DMS114 treated with DMSO at 0.1 percent for 48 hours (cell line): ENCODE results near the gene TPPP2.
A peak's percentile ranks its signal among the peaks of the same experiment; 100 is the strongest.

Experiments
- DNase-seq: peaks from one replicate; lab custom pipeline; 2025; ENCODE audit not compliant: unreplicated experiment; lab: John Stamatoyannopoulos, UW

Gene TPPP2

DNA sequence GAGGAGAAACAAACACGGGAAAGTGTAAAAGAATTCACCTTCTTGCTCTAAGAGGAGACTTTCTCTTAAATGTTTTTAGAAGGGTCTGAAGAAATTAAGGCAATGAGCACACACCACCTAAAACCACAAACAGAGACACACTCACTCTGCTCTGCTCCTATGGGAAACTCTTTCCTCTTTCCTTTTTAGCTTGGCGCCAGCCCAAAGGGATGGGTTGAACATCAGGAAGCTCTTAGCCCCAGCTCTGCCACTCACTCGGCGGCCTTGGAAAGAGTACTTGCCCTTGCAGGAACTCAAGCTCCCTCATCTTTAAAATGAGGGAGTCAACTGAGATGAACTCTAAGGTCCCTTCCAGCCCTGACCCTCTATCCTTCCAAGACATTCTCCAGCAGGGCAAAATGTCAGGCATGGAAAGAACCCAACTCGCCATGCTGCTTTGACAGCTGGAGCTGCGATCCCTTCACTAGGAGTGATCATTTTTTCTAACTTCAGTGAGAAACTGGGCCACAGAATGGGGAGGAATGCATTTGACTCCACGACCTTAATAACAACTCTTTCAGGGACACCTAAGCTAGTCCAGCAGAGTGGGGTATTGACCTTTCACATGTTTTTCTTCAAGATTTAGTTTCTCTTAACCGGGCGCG, 26.6 kb downstream of the TPPP2 start:
- DNase-seq = no peak

DNA sequence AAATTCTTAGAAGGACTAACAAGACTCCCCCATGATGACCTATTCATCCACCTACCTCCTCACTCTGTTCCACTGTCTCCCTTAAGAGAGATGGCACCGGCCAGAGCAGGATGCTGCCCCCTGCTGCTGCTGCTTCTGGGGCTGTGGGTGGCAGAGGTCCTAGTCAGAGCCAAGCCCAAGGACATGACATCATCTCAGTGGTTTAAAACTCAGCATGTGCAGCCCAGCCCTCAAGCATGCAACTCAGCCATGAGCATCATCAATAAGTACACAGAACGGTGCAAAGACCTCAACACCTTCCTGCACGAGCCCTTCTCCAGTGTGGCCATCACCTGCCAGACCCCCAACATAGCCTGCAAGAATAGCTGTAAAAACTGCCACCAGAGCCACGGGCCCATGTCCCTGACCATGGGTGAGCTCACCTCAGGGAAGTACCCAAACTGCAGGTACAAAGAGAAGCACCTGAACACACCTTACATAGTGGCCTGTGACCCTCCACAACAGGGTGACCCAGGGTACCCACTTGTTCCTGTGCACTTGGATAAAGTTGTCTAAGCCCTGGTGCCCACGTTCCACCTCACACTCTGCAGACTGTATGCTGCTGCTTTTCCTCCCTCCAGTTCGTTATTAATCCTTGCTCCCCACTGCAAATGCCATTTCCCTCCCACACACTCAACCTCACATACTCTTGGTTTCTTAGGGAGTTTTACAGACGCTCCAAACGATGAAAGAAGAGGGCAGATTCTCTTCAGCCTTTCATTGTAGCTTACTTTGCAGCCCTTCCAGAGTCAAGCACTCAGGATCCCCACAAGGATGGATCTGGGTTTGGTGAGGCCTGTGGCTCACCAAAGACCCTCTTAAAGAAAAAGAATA, 28.0 kb downstream of the TPPP2 start, which contains the start of gene RNASE8:
Gene RNASE8, plus strand, starts transcription at position 20 of the 873 bp plus-strand sequence. Its CDS starts 71 bp downstream, at position 91.
- DNase-seq = no peak

DNA sequence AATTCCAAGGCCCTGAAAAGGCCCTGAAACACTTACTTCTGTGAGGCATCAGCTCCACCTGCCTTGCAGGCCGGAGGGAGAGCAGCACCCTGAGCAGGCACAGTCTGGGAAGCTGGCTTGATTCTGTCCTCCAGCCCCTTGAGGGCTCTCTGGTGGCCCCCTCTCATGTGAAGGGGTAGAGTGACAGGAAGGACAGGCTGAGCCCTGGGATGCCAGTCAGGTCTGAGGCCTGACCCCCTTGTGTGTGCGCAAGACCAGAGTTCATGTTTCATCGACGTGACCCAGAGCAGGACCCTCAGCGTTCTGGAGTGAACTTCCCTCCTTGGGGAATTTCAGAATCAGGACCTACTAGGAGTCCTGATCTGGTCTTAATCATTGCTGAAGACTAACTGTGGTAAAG, 28.9 kb downstream of the TPPP2 start:
- no peak for DNase-seq

DNA sequence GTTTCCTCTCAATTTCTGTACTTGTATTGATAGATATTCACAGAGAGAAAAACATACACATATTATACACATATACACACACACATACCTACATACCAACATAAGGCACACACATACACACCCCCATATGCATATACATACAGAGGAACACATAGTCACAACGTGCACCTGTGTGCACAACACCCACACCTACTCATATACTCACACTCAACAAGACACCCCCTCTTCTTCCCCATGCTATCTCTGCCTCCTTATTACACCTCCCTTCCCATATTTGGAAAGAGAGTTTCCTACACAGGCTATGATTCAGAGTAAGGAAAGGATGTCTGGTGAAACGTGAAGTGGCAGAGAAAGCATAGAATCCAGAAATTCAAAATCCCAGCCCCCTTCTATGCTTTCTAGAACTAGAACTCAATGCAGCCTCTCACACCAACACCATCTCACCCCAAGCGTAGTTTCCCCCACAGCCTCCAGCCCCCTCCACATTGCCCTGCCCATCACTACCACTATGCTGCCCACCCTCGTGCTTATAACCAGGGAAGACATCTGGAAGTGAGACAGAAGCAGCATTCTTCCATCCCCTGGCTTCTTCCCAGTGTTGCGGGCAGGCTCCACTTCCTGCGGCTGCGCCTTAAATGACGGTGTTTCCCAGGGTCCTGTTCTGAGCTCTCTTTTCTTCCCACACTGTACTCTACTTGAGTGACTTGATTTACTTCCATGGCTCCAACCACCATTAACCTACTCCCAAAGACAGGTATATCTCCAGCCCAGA, 30.0 kb downstream of the TPPP2 start:
- DNase-seq = no peak

DNA sequence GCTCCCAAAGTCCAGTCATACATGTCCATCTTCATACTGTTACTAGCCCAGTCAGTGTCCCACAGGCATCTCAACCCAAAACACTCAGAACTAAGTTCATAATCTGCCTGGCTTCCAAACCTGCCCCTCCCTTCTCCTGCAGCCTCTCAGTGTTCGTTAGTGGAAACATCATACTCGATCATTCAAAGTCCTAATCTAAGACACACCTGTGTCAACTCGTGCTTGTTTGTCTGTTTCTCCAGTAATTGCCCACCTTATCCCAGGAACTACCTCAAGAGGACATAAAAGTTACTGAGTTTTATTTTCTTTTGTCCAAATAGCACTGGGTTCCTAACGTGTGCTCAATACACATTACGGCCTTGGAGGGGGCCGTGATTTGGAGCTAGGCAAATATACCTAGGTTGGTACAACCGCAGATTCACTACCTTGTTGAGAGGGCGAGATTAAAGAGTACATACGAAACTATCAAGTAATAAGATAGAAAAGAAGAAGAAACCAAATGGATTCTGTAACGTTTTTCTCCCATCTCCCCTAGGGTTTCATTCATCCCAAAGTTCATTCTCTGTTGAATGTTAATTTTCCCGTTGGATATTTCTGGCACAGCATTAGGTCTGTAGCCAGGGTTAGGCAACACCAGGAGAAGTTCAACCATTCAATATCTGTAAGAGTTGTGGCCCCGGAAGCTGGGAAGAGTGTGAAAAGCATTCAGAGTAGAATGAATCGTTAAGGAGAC, 30.8 kb downstream of the TPPP2 start:
- no peak for DNase-seq

DNA sequence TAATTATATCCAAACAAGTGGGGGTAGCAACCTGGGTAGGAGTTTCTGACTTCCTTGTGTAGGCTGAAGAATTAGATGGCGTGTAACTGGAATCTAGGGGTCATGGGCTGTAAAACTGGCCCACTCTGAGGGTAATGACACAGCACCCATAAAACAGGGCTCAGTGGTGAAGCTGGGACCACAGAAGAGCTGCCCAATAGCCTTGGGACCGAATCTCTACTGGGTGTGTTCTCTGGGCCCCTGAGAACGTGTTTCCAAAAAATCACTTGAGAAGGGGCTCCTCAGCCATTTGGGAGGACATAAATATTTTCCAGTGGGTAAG, 31.3 kb downstream of the TPPP2 start:
- DNase-seq = no peak

DNA sequence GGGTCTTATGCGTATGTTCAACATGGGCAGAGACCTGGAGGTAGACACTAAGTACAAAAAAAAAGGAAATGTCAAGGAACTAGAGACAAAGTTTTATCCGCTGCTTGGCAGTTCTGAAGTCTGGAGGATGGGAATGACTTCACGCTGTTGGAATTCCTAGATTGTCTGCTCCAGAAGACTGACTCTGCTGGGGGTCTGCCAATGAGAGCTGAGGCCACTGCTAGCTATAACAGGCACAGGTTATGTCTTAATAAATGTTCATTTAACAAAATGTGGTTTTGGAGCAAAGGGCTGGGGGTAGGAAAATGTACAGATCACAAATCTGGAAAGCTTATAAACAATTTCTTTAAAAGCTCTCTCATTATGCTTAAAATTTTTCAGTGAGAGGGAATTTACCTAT, 33.5 kb downstream of the TPPP2 start:
- DNase-seq = no peak

DNA sequence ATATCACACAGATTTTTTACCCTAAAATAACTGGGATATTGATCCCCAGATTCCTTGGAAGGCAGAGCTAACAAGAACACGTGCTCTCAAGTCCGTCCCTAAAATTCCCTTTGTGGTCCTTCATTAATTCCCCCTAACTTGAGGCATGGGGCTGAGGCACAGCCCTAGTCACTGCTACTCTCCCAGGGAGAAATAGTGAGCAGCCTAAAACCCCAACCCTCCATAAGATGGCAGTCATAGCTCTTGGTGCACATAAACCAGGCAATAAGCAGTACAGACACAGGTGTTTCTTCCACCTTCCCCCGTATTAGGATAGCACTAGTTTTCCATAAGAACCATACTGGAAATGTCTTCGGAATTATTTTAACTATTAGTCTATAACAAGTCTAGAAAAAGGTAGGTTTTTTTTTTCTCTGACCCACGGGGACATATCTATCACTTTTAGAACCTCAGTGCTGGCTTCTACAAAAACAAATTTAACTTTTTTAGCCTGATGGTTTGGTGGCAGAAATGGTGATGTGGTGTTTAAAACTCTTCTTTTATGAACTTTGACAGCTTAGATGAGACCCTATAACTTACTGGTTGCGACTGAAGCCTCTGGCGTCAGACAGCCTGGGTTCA, 37.0 kb downstream of the TPPP2 start:
- peak; percentile 14 for DNase-seq

DNA sequence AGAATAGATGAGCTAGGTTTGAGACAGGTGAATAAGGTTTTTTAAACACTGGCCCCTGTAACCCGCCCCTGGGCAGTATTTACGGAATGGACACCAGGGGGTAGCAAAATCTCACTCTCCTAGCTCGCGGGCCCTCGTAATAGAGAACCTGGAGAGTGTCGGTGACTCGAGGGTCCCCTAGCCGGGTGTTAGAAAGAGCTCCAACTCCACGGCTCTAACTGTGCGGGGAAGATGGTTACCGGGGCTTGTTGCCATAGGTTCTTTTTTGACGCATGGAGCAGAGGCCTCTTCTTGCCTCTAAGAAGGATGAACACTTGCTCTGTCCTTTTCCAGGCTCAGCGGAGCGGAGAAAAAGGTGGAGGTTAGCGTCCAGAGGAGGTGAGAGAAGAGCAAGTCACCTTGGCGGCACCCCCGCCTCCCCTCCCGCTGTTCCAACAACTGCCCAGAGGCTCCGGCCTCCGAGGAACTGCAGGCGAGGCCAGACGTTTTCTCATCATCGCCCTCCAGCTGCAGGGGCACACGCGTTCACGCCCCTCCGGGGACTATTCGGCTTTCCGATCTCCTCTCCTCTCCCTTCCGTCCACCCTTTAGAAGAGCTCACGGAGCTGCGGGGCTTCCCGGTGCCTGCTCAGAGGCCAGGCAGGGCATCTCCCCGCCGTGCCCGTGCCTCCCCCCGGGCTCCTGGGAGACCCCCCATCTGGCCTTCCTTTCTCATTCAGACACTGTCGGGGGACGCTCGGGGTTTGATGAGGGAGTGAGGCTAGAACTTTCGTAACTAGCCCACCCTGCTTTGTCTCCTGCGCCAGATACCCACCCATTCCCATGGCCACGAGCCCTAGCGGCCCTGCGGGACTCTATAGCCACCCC, 38.7 kb downstream of the TPPP2 start:
- peak; percentile 45 for DNase-seq

DNA sequence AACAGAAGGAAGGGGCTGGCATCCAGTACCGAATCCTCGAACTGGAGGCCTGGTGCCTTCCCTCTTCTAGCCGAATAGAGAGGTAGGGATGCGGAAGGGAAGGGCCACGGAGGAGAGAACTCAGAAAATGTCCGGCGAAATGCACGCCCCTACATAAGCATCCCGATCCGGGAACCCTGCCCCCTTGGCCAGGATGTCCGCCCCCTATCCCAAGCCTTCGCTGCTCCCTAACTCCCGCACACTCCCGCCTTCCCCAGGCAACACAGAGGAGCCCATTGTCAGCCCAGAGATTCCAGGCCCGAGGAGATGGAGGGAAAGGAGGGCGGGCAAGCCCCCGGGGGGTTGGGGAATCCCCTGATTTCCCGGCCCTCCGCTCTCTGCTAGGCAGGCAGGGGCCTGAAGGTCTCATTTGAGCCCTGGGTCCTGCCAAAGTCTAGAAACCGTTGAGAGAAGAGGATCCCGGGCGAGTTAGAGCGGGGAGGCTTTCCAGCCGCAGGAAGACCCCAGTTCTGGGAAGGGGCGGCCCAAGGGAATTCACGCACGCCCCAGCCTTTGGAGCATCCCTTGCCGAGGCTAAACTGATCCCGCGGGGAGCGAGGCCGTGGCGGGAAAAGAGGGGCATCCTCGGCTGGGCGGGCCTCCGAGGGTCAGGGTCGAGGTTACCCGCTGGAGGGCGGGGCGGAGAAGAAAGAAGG, 39.5 kb downstream of the TPPP2 start:
- no peak for DNase-seq

DNA sequence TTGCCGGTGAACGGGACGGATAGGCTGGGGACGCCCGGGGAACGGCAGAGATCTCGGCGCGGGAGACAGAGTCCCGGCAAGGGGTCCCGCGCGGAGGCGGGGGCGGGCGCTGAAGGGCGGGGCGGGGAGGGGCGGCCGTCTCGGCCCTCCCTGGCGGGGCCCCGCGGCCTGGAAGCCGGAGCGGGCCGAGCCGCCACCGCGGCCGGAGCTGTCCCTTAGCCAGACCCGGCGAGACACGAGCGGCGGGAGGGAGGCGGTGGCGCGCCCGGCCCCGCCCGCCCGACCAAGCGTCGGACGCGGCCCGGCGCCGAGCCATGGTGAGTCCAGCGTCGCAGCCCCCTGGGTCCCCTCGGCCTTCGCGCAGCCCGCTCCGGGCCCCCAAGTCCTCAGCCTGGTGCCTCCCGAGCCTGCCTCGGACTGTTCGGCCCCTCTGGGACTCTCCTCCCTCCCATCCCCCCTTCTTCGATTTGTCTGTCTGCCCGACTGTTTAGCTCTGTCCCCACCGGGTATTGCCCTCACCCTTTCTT, 40.1 kb downstream of the TPPP2 start, which contains the start of gene ARHGEF40:
Gene ARHGEF40, plus strand, starts transcription at position 222 of the 527 bp plus-strand sequence. Its CDS starts 93 bp downstream, at position 315.
- DNase-seq = no peak

DNA sequence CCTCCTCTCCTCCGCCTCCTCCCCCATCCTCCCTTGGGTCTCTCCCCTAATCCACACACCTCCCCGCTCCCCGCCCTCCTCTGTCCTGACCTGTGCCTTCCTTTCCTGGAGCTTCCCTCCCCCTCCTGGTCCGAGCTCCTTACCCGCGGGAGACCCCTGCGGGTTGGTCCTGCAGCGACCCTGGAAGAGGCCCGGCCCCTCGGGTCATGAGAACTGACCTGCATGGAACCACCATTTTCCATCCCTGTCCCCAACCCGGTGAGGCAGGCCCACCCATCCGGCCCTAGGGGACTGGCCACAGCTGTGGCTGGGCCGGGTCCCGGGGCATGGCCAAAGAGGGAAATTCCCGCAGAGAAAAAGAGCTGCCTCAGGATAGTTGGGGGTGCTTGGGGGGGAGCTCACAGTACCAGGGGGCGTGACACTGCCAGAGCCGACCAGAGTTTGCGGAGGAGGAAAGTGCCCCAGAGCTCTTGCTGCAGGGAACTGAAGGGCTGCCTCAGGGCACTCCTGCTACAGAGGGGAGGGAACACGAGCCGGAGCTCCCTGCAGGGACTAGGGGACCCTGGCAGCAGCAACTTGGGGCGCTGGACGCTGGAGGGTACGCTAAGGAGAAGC, 40.7 kb downstream of the TPPP2 start:
- peak; percentile 9 for DNase-seq

DNA sequence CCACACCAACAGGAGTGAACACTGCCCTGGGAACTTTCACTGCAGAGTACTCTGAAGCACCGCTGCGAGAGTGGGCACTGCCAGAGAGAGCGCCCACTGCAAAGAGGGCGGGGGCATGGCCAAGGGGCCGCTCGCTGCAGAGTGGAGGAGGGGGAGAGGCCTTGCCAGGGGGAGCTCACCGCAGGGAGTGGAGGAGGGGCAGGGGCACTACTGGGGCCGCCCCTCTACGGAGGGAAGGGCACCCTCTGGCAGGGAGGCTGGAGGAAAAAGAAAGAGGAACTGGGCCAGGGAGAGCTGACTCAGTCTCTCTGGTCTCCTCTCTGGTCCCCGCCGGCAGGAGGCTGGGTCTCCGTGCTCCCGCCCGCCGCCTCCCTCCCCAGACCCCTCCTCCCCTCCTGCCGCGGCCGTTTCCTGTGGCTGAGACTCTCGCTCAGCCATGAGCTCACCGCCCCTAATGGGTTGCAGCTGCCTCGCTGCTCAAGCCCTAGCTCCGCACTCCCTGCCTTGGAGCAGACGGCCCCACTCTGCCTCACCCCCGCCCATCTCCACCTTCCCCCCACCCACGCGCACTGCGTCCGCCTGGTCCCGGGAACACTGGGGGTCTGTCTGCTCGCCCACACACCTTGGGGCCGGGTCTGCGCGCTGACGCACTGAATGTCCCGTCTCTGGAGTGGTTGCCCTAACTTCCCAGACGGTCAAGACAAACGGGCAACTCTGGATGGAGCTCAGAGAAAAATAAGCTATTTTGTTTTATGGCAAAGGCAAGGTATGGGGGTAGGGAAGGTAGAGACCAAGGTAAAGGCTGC, 41.4 kb downstream of the TPPP2 start:
- no peak for DNase-seq

DNA sequence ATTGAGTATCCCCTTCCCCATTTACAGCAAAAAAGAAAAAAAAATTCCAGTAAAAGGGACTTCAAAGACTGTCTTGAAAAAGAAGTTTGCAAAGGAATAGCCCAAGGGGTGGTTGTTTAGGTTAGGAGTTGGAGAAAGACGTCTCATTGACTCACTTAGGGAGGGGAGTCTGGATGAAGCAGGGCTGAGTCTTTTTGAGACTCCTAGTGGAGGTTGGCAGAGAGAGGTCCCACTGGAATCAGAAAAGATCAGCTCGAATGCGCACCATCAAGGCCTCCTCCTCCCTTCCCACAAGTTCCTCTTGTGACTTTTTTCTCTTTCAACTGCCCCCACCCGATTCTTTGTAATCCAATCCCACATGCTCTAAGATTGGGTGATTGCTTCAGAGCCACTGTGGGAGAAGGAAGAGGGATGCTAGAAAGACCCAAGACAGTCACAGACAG, 42.0 kb downstream of the TPPP2 start:
- DNase-seq = no peak

DNA sequence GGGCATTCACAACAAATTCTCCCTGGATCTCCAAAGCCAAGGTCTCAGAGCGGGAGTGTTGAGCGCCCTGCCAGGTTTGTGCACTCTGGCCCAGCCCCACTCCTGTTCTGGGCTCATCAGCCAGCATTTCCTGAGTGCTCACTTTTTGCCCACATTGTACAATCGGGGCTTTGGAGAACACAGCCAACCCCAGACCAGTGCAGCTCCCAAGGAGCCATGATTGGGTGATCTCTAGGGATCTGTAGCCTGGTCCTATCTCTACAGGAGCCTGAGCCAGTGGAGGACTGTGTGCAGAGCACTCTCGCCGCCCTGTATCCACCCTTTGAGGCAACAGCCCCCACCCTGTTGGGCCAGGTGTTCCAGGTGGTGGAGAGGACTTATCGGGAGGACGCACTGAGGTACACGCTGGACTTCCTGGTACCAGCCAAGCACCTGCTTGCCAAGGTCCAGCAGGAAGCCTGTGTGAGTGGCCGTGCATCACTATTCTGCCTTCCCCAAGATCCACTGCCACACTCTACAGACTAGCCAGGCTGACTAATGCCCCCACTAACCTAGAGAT, 42.8 kb downstream of the TPPP2 start:
- DNase-seq = no peak

DNA sequence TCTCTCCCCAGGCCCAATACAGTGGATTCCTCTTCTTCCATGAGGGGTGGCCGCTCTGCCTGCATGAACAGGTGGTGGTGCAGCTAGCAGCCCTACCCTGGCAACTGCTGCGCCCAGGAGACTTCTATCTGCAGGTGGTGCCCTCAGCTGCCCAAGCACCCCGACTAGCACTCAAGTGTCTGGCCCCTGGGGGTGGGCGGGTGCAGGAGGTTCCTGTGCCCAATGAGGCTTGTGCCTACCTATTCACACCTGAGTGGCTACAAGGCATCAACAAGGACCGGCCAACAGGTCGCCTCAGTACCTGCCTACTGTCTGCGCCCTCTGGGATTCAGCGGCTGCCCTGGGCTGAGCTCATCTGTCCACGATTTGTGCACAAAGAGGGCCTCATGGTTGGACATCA, 43.9 kb downstream of the TPPP2 start:
- no peak for DNase-seq
